ENCODE results near the gene APOBEC3C.
"Not testable (repeated sequence)": the region's sequence is repeated elsewhere in the genome, so short reads cannot be mapped to it uniquely, and the experiment has no call there.

GRCh38 chr22:39043063-39043462, 29.0 kb downstream of the APOBEC3C start:
- TF ChIP-seq, protein P1, sequence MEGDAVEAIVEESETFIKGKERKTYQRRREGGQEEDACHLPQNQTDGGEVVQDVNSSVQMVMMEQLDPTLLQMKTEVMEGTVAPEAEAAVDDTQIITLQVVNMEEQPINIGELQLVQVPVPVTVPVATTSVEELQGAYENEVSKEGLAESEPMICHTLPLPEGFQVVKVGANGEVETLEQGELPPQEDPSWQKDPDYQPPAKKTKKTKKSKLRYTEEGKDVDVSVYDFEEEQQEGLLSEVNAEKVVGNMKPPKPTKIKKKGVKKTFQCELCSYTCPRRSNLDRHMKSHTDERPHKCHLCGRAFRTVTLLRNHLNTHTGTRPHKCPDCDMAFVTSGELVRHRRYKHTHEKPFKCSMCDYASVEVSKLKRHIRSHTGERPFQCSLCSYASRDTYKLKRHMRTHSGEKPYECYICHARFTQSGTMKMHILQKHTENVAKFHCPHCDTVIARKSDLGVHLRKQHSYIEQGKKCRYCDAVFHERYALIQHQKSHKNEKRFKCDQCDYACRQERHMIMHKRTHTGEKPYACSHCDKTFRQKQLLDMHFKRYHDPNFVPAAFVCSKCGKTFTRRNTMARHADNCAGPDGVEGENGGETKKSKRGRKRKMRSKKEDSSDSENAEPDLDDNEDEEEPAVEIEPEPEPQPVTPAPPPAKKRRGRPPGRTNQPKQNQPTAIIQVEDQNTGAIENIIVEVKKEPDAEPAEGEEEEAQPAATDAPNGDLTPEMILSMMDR (IDR thresholded peaks at IDR 0.05): not testable (repeated sequence)
- not testable (repeated sequence) for TF ChIP-seq POLR2A (IDR thresholded peaks at IDR 0.05)

Data from testis (tissue), 2 donors.